Endothelial cell of umbilical vein (primary cell): ENCODE data around the gene ANKRD12. TPM values are rescaled to one million over a fixed set of nuclear protein-coding genes. Genes with fewer than 3 reads are reported as not detected.

Experiments
- BruUV-seq: library from RNA; stranded (reverse); fragments of 400-500 nt; replicated peaks from 2 replicates; lab custom pipeline; 2021; lab: Mats Ljungman, UMichigan
- CTCF ChIA-PET: fragments of 300-600, 350-600 bp; sonication (Branson Sonifier 250); formaldehyde crosslinking; loops from one replicate; lab custom pipeline; 2021; ENCODE audit warnings: antibody characterized with exemption, inconsistent platforms; lab: Charles Lee
- POLR2A ChIA-PET: fragments of 300-600, 350-600 bp; sonication (Branson Sonifier 250); formaldehyde crosslinking; loops from one replicate; lab custom pipeline; 2021; ENCODE audit warnings: antibody characterized with exemption, inconsistent platforms; lab: Charles Lee
- DNase-seq: peaks from one replicate; pipeline ENCODE4 v3.0.0-alpha.2; 2011; ENCODE audit warnings: low read depth, low spot score
- FAIRE-seq: peaks from 2 replicates; lab custom pipeline; 2011; peaks lifted over from hg19 to GRCh38; lab: Jason Lieb, UNC
- H2AFZ ChIP-seq: 2 replicates; pipeline ENCODE4 v1.6.0; 2012; ENCODE audit warnings: low read depth, low read length, control low read depth, inconsistent platforms
- H3K27ac ChIP-seq: 2 replicates; pipeline ENCODE4 v1.5.1; 2011; ENCODE audit warnings: low read depth, mild to moderate bottlenecking, control low read depth, low read length, moderate library complexity; ENCODE audit not compliant: insufficient read depth
- H3K27me3 ChIP-seq, 2 experiments: 2 replicates each; pipeline versions ENCODE4 v1.6.0 to v1.6.1; 2011; ENCODE audit warnings: low read length in 2 of 2, mixed read lengths in 1 of 2; ENCODE audit not compliant: control insufficient read depth in 2 of 2, insufficient read depth in 2 of 2
- H3K36me3 ChIP-seq, 2 experiments: 2 replicates in 1 of 2; 3 replicates in 1 of 2; pipeline ENCODE4 v1.5.1; 2011; ENCODE audit warnings: low read length in 2 of 2, mild to moderate bottlenecking in 1 of 2, moderate library complexity in 1 of 2; ENCODE audit not compliant: control insufficient read depth in 2 of 2, insufficient read depth in 2 of 2; ENCODE audit errors: extremely low read depth in 1 of 2
- H3K4me1 ChIP-seq: 3 replicates; pipeline ENCODE4 v1.5.1; 2011; ENCODE audit warnings: mild to moderate bottlenecking, low read length; ENCODE audit not compliant: control insufficient read depth, insufficient read depth; ENCODE audit errors: extremely low read depth
- H3K4me2 ChIP-seq: 2 replicates; pipeline ENCODE4 v1.6.1; 2011; ENCODE audit warnings: low read length, control low read depth, mixed read lengths; ENCODE audit not compliant: insufficient read depth
- H3K4me3 ChIP-seq, 3 experiments: fragments of 200-600 bp in 1 of 3; sonication (generic), shearing (Covaris generic) in 1 of 3; replicated peaks in 1 of 3; 2 replicates each; pipeline ENCODE4 v1.5.1; 2011 to 2016; ENCODE audit warnings: control low read depth in 3 of 3, low read length in 3 of 3, mild to moderate bottlenecking in 2 of 3, inconsistent platforms in 1 of 3, low read depth in 1 of 3, moderate library complexity in 1 of 3; ENCODE audit not compliant: insufficient read depth in 1 of 3
- H3K79me2 ChIP-seq: 2 replicates; pipeline ENCODE4 v1.6.0; 2012; ENCODE audit warnings: low read length, inconsistent platforms; ENCODE audit not compliant: control insufficient read depth, insufficient read depth
- H3K9ac ChIP-seq: replicated peaks from 2 replicates; pipeline ENCODE3; 2011; ENCODE audit warnings: low read length, control low read depth; ENCODE audit not compliant: insufficient read depth; ENCODE audit errors: extremely low read depth
- H3K9me1 ChIP-seq: replicated peaks from 3 replicates; pipeline ENCODE4 v1.6.0; 2011; ENCODE audit warnings: mild to moderate bottlenecking, low read length; ENCODE audit not compliant: control insufficient read depth, insufficient read depth; ENCODE audit errors: extremely low read depth
- H3K9me3 ChIP-seq: replicated peaks from 2 replicates; pipeline ENCODE4 v1.5.1; 2012; ENCODE audit warnings: low read length, inconsistent platforms; ENCODE audit not compliant: control insufficient read depth, insufficient read depth
- H4K20me1 ChIP-seq: replicated peaks from 2 replicates; pipeline ENCODE3; 2011; ENCODE audit warnings: mild to moderate bottlenecking, low read length; ENCODE audit not compliant: control insufficient read depth, insufficient read depth; ENCODE audit errors: extremely low read depth
- CTCF ChIP-seq, 2 donors: IDR thresholded peaks; 1 replicate in 1 of 2; 2 replicates in 1 of 2; pipeline ENCODE4 v1.5.1; 2011; ENCODE audit warnings: low read length in 2 of 2, mild to moderate bottlenecking in 2 of 2, moderate library complexity in 2 of 2, control low read depth in 1 of 2, inconsistent platforms in 1 of 2, low read depth in 1 of 2; ENCODE audit not compliant: insufficient read depth in 1 of 2; ENCODE audit errors: extremely low read depth in 1 of 2
- EZH2 ChIP-seq: IDR thresholded peaks from 2 replicates; pipeline ENCODE4 v1.6.1; 2012; ENCODE audit warnings: borderline replicate concordance, low read depth, mild to moderate bottlenecking, moderate library complexity, low read length, inconsistent platforms; ENCODE audit not compliant: severe bottlenecking
- FOS ChIP-seq: IDR thresholded peaks from 2 replicates; pipeline ENCODE4 v1.6.1; 2011; ENCODE audit warnings: mild to moderate bottlenecking, low read length, moderate library complexity, borderline replicate concordance; ENCODE audit not compliant: insufficient read depth
- GATA2 ChIP-seq: IDR thresholded peaks from 2 replicates; pipeline ENCODE4 v1.7.0; 2011; ENCODE audit warnings: low read depth, mild to moderate bottlenecking, moderate library complexity, mixed read lengths, low read length; ENCODE audit not compliant: insufficient read length, insufficient read depth
- JUN ChIP-seq: IDR thresholded peaks from 2 replicates; pipeline ENCODE4 v1.6.1; 2011; ENCODE audit warnings: borderline replicate concordance, low read depth; ENCODE audit not compliant: insufficient read length, insufficient read depth
- MYC ChIP-seq: IDR thresholded peaks from one replicate; pipeline ENCODE4 v1.6.1; 2011; ENCODE audit warnings: mild to moderate bottlenecking, low read depth, low read length
- POLR2A ChIP-seq: IDR thresholded peaks from 2 replicates; pipeline ENCODE4 v1.6.1; 2012; ENCODE audit warnings: low read depth, mild to moderate bottlenecking, control low read depth, low read length
- POLR2AphosphoS5 ChIP-seq: IDR thresholded peaks from 2 replicates; pipeline ENCODE4 v1.6.1; 2012; ENCODE audit warnings: low read depth, mild to moderate bottlenecking, control low read depth, low read length, moderate library complexity; ENCODE audit not compliant: insufficient read depth
- dilution Hi-C: fragments of 300-500 bp; cut with MboI; formaldehyde crosslinking; loops from one replicate; pipeline ENCODE4 v1.15.0; 2019; ENCODE audit warnings: low sequenced_read_pairs; ENCODE audit not compliant: extremely low pct_ligation_motif_present
- intact Hi-C: fragments of 100-400 bp; cut with micrococcal nuclease; formaldehyde crosslinking; loops from one replicate; pipeline ENCODE4 v1.10.0; 2022
- polyA plus RNA-seq, 4 experiments: library from polyadenylated mRNA; depleted of rRNA in 3 of 4; stranded (reverse) in 3 of 4; unstranded in 1 of 4; fragments of >200 nt; gene quantifications; 2 replicates each; pipeline versions ENCODE4 v1.2.1 to v1.2.3, GENCODE V29; 2011 to 2012; ENCODE audit warnings: missing spikeins in 1 of 4
- total RNA-seq: library from RNA; stranded (reverse); gene quantifications from 2 replicates; pipeline ENCODE4 v1.2.3, GENCODE V29; 2021
- TF ChIP-seq, protein P1 (sequence below): IDR thresholded peaks from 2 replicates; pipeline ENCODE4 v1.6.1; 2011; ENCODE audit not compliant: insufficient read depth, insufficient read length

Gene ANKRD12
- total and polyA plus RNA-seq, 2 donors (not counting 3 experiments of a cell fraction or from before 2014, with no cell fraction given) = 1.5 to 25.4 TPM

GRCh38 chr18:9178557-9178956 lies 42.0 kb downstream of the ANKRD12 start:
- POLR2A ChIA-PET = no interaction called here
- Histone ChIP-seq H3K27ac (no peak overlapping the region), H3K9me1 (no peaks in the 10 kb centered on the region), H3K79me2 (peaks cover 68% of the 10 kb centered on the region), H3K36me3 (no peaks in the 10 kb centered on the region), H3K4me2 (no peak overlapping the region), H4K20me1 (no peaks in the 10 kb centered on the region), H3K4me1 (peaks cover 5% of the 10 kb centered on the region), H3K9me3 (no peaks in the 10 kb centered on the region), H3K9ac (no peak overlapping the region), H2AFZ (no peak overlapping the region), H3K27me3 (no peaks in the 10 kb centered on the region), H3K4me3 (no peak overlapping the region)
- TF ChIP-seq POLR2A (no peak), GATA2 (no peak), CTCF (IDR thresholded peaks at IDR 0.05; ENCODE audit: extremely low read depth in 1 of 2, insufficient read depth in 1 of 2, low read depth in 1 of 2, low read length in 2 of 2) (no peak), JUN (no peak), POLR2AphosphoS5 (no peak), FOS (no peak), MYC (no peak), EZH2 (no peak)
- TF ChIP-seq, protein P1, sequence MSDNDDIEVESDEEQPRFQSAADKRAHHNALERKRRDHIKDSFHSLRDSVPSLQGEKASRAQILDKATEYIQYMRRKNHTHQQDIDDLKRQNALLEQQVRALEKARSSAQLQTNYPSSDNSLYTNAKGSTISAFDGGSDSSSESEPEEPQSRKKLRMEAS = no peak
- DNase-seq (no peak), FAIRE-seq (no peak)
- dilution Hi-C loops (no loop called here), intact Hi-C loops (no loop called here)
- no TSS peak for BruUV-seq
- CTCF ChIA-PET = interaction anchor here (1.4 to 2.1 kb wide), 2 partner anchors 10 to 18 kb away, joined by 3 to 5 read pairs; no protein-coding TSS in a partner anchor
